ENCODE results near the gene ZCCHC3. TPM values are rescaled to one million over a fixed set of nuclear protein-coding genes. Genes with fewer than 3 reads are reported as not detected.

The ZCCHC3 gene
- total RNA-seq, 1 donor, result 11.6 TPM

DNA sequence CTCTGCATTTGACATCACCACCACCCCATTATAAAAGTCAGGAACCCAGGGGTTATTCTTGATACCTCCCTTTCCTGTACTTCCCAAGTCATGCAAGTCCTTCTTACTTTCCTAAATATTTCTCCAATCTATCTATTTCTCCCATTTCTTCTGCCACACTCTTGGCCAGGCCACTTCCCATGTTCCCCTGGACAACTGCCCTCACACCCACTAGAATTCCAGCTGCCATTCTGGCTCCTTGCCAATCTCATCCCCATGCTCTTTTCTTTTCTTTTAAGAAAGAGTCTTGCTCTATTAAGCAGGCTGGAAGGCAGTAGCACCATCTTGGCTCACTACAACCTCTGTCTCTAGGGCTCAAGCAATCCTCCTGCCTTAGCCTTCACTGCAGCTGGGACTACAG lies 24.7 kb upstream of the ZCCHC3 start:
- TF ChIP-seq, protein P1, sequence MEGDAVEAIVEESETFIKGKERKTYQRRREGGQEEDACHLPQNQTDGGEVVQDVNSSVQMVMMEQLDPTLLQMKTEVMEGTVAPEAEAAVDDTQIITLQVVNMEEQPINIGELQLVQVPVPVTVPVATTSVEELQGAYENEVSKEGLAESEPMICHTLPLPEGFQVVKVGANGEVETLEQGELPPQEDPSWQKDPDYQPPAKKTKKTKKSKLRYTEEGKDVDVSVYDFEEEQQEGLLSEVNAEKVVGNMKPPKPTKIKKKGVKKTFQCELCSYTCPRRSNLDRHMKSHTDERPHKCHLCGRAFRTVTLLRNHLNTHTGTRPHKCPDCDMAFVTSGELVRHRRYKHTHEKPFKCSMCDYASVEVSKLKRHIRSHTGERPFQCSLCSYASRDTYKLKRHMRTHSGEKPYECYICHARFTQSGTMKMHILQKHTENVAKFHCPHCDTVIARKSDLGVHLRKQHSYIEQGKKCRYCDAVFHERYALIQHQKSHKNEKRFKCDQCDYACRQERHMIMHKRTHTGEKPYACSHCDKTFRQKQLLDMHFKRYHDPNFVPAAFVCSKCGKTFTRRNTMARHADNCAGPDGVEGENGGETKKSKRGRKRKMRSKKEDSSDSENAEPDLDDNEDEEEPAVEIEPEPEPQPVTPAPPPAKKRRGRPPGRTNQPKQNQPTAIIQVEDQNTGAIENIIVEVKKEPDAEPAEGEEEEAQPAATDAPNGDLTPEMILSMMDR (IDR thresholded peaks at IDR 0.05; ENCODE audit: insufficient read depth, low read length), result no peak
- DNase-seq (ENCODE audit: low read depth), result no peak
- no peak overlapping the region for H3K4me3 ChIP-seq (ENCODE audit: low read depth, low read length)

DNA sequence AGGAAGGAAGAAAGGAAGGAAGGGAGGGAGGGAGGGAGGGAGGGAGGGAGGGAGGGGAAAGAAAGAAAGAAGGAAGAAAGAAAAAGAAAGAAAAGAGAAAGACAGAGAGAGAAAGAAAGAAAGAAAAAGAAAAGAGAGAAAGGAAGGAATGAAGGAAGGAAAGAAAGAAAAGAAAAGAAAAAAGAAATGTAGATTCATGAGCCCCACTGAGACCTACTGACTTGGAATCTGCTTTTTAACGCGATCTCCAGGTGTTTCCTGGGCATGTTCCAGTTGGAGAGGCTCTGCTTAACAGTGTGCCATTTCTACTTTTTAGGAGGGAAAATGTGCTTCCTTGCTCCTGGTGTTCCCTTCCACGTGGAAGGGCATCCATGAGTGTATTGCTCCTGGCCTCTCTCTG lies 23.5 kb upstream of the ZCCHC3 start:
- TF ChIP-seq, protein P1 (IDR thresholded peaks at IDR 0.05; ENCODE audit: insufficient read depth, low read length), result no peak
- no peak overlapping the region for H3K4me3 ChIP-seq (ENCODE audit: low read depth, low read length)
- DNase-seq (ENCODE audit: low read depth), result no peak

DNA sequence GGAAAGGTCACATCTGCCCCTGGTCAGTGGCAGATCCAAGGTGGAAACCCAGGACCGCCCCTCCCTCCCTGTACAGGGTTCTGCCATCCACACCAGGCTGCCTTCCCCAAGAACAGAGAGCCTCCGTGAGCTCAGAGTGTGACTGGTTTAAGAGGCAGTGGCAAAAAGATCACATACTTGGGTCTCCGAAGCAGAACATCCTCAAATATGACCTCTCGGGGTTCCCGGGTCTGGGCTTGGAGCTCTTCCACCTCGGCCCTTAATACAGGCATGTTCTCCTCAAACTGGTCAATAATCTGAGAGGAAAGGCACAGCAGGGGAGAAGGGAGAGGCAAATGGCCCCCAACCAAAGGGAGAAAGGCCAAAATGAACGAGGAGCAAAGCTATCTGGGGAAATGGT lies 21.6 kb upstream of the ZCCHC3 start:
- no peak for DNase-seq (ENCODE audit: low read depth)
- TF ChIP-seq, protein P1 (IDR thresholded peaks at IDR 0.05; ENCODE audit: insufficient read depth, low read length), result no peak
- no peak overlapping the region for H3K4me3 ChIP-seq (ENCODE audit: low read depth, low read length)

DNA sequence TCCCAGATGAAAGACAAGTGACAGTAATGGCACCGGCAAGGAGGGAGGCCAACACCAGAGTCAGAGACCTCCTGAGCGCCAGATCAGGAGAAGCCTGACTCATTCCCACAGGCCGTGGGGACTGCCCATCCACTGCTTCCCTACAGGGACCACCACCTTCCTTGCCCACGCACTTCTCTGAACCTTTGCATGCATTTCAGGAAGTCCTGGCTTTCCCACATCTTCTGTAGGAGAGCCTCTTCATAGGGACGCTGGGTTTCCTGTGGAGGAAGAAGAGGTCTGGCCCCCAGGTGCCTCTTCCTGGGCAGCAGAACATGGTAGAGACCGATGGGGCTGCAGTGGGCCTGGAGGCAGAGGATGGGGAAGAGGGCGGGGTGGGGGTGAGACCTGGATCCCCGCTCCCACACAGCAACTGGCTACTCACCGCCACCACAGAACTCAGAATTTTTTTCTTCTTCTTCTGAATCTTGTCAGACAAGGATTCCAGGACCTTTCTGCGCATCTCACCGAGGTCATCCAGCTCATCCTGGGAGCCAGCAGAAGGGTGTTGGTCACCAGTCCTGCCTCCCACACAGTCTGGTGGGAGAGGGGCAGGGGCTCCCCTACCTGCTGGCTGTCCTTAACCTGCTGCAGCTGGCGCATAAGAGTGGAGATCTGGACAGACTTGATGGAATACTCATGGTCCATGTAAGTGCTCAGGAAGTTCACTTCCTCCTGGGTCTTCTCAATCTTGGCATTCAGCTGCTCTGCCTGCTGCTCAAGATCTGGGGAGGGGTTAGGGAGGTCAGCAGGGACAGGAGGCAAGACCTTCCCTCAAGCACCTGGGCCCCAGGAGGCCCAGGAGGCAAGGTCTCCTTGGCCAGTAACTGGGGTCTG lies 20.5 kb upstream of the ZCCHC3 start:
- H3K4me3 ChIP-seq (ENCODE audit: low read depth, low read length), result no peak overlapping the region
- DNase-seq (ENCODE audit: low read depth), result no peak
- TF ChIP-seq, protein P1 (IDR thresholded peaks at IDR 0.05; ENCODE audit: insufficient read depth, low read length), result no peak

DNA sequence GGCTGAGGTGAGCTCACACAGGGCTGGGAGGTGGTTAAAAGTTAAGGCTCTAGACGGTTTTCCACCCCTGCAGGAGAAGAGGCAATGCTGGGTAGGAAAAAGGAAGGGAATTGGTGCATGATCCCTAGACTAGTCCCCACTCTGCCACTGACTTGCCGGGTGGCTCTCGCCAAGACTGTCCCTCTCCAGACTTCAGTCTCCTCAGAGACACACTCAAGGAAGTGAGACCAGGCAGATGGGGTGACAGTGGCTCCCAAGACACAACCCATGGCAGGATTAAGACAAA lies 19.9 kb upstream of the ZCCHC3 start:
- TF ChIP-seq, protein P1 (IDR thresholded peaks at IDR 0.05; ENCODE audit: insufficient read depth, low read length), result no peak
- DNase-seq (ENCODE audit: low read depth), result no peak
- H3K4me3 ChIP-seq (ENCODE audit: low read depth, low read length), result no peak overlapping the region

DNA sequence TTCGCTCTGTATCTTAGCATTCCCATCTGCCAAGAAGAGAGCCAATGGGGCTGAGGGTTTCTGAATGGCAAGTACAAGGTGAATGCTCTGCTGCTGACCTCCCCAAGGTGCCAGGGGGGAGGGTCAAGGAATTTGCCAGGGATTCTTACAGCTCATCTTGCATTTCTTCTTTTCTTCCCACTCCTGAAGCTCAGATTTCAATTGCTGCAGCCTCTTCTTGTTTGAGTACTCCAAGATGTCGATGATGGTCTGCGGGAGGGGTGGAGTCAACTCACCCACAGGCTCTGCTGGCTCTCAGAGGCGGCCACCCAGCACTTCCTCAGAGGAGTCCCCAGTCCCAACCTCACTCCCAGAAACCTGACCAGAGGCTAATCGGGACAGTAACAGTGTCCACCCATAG lies 19.2 kb upstream of the ZCCHC3 start:
- TF ChIP-seq, protein P1 (IDR thresholded peaks at IDR 0.05; ENCODE audit: insufficient read depth, low read length), result no peak
- no peak overlapping the region for H3K4me3 ChIP-seq (ENCODE audit: low read depth, low read length)
- no peak for DNase-seq (ENCODE audit: low read depth)
